AG08395 (cell line): Measurements from ENCODE around the gene DDIT3.
A peak's percentile ranks its signal among the peaks of the same experiment; 100 is the strongest.
"Not testable (repeated sequence)": the region's sequence is repeated elsewhere in the genome, so short reads cannot be mapped to it uniquely, and the experiment has no call there.

Source experiments
- DNase-seq: peaks from one replicate; pipeline ENCODE4 v3.0.0; 2012; ENCODE audit warnings: mixed read lengths, low spot score

Gene DDIT3

GRCh38 chr12:57520053-57520818, at the start of gene DDIT3:
Gene DDIT3, minus strand, starts transcription at chr12:57520514. Its CDS starts 3,108 bp downstream, at chr12:57517406.
- DNase-seq: peak; percentile 97

GRCh38 chr12:57569858-57570257, 49.5 kb upstream of the DDIT3 start:
- no peak for DNase-seq

- DNase-seq: no peak
Observed at GRCh38 chr12:57568838-57569237, 48.5 kb upstream of the DDIT3 start.

GRCh38 chr12:57564178-57564740, 43.9 kb upstream of the DDIT3 start:
- no peak for DNase-seq

- no peak for DNase-seq
Observed at GRCh38 chr12:57563358-57563757, 43.0 kb upstream of the DDIT3 start.

GRCh38 chr12:57561117-57561516, 40.8 kb upstream of the DDIT3 start:
- DNase-seq: not testable (repeated sequence)

- no peak for DNase-seq
Observed at GRCh38 chr12:57560516-57560915, 40.2 kb upstream of the DDIT3 start.

GRCh38 chr12:57558864-57559263, 38.5 kb upstream of the DDIT3 start:
- no peak for DNase-seq

- no peak for DNase-seq
Observed at GRCh38 chr12:57554897-57555296, 34.6 kb upstream of the DDIT3 start.

- DNase-seq: no peak
Observed at GRCh38 chr12:57554453-57554852, 34.1 kb upstream of the DDIT3 start.

GRCh38 chr12:57553343-57554202, 33.3 kb upstream of the DDIT3 start:
- no peak for DNase-seq

- DNase-seq: peak; percentile 59
Observed at GRCh38 chr12:57552835-57553313, 32.6 kb upstream of the DDIT3 start.

- DNase-seq: no peak
Observed at GRCh38 chr12:57552306-57552651, 32.0 kb upstream of the DDIT3 start.

GRCh38 chr12:57551637-57552305, 31.5 kb upstream of the DDIT3 start:
- DNase-seq: no peak

- no peak for DNase-seq
Observed at GRCh38 chr12:57550641-57551549, 30.6 kb upstream of the DDIT3 start.

GRCh38 chr12:57549909-57550640, 29.8 kb upstream of the DDIT3 start, which contains the start of gene KIF5A:
Gene KIF5A, plus strand, starts transcription at chr12:57550044. Its CDS starts 228 bp downstream, at chr12:57550272.
- DNase-seq: peak; percentile 43

- DNase-seq: no peak
Observed at GRCh38 chr12:57549203-57549908, 29.0 kb upstream of the DDIT3 start.

- DNase-seq: no peak
Observed at GRCh38 chr12:57548488-57548887, 28.2 kb upstream of the DDIT3 start.

GRCh38 chr12:57548013-57548315, 27.6 kb upstream of the DDIT3 start:
- DNase-seq: no peak
